GM12878 (cell line): ENCODE results near the gene TRDN. TPM values are rescaled to one million over a fixed set of nuclear protein-coding genes. Genes with fewer than 3 reads are reported as not detected.

ENCODE experiments used
- ATAC-seq: fragments of 200-7000 bp; cut with Tn5 transposase; 3 replicates; pipeline ENCODE4 v1.9.1; 2020; ENCODE audit warnings: mild to moderate bottlenecking, moderate library complexity
- BruUV-seq: library from RNA; stranded (reverse); fragments of 400-500 nt; replicated peaks from 2 replicates; lab custom pipeline; 2021; lab: Mats Ljungman, UMichigan
- CTCF ChIA-PET: fragments of 300-600 bp; sonication (Branson Sonifier 250); formaldehyde crosslinking; extraction: SDS; loops from one replicate; lab custom pipeline; 2021; ENCODE audit warnings: inconsistent platforms; lab: Yijun Ruan, JAX
- POLR2A ChIA-PET: fragments of 350-600 bp; formaldehyde crosslinking; extraction: SDS; loops from one replicate; lab custom pipeline; 2021; ENCODE audit warnings: inconsistent platforms; lab: Charles Lee
- RAD21 ChIA-PET: fragments of 300-600 bp; sonication (Branson Sonifier 250); formaldehyde crosslinking; loops from one replicate; lab custom pipeline; 2023; ENCODE audit warnings: antibody characterized with exemption; ENCODE audit not compliant: unreplicated experiment; lab: Charles Lee
- SMC1A ChIA-PET: fragments of 300-600 bp; sonication (Branson Sonifier 250); formaldehyde crosslinking; loops from one replicate; lab custom pipeline; 2023; ENCODE audit not compliant: unreplicated experiment, uncharacterized antibody; lab: Charles Lee
- DNase-seq: peaks from one replicate; pipeline ENCODE4 v3.0.0-alpha.2; 2011; ENCODE audit warnings: low read depth, low spot score
- FAIRE-seq: peaks from 3 replicates; lab custom pipeline; 2011; peaks lifted over from hg19 to GRCh38; lab: Jason Lieb, UNC
- H2AFZ ChIP-seq: 2 replicates; pipeline ENCODE4 v1.6.0; 2011; ENCODE audit warnings: low read depth, low read length, control low read depth; ENCODE audit not compliant: control insufficient read depth
- H3K27ac ChIP-seq: 2 replicates; pipeline ENCODE4 v1.5.1; 2011; ENCODE audit warnings: control low read depth; ENCODE audit not compliant: control insufficient read depth, insufficient read depth
- H3K27me3 ChIP-seq, 2 experiments: replicated peaks in 1 of 2; 2 replicates each; pipeline versions ENCODE4 v1.6.0 to v1.6.1; 2011; ENCODE audit warnings: low read length in 1 of 2; ENCODE audit not compliant: control insufficient read depth in 2 of 2, insufficient read depth in 2 of 2
- H3K36me3 ChIP-seq, 2 experiments: 2 replicates each; pipeline ENCODE4 v1.5.1; 2011; ENCODE audit warnings: low read length in 1 of 2; ENCODE audit not compliant: control insufficient read depth in 2 of 2, insufficient read depth in 2 of 2
- H3K4me1 ChIP-seq: 2 replicates; pipeline ENCODE4 v1.6.1; 2011; ENCODE audit warnings: mild to moderate bottlenecking, low read length, moderate library complexity, mixed read lengths; ENCODE audit not compliant: control insufficient read depth, insufficient read depth
- H3K4me2 ChIP-seq: 2 replicates; pipeline ENCODE4 v1.6.0; 2011; ENCODE audit warnings: control low read depth; ENCODE audit not compliant: control insufficient read depth, insufficient read depth
- H3K4me3 ChIP-seq: fragments of 200-600 bp; sonication (generic); 2 replicates; pipeline ENCODE4 v1.5.1; 2016
- H3K79me2 ChIP-seq: 2 replicates; pipeline ENCODE4 v1.6.0; 2011; ENCODE audit warnings: low read length; ENCODE audit not compliant: control insufficient read depth, insufficient read depth
- H3K9ac ChIP-seq: 2 replicates; pipeline ENCODE4 v1.8.0; 2011; ENCODE audit warnings: low read length, control low read depth, mixed read lengths; ENCODE audit not compliant: control insufficient read depth, insufficient read depth
- H3K9me3 ChIP-seq: replicated peaks from 3 replicates; pipeline ENCODE4 v1.5.1; 2011; ENCODE audit warnings: mild to moderate bottlenecking, low read length; ENCODE audit not compliant: control insufficient read depth, insufficient read depth
- H4K20me1 ChIP-seq: 2 replicates; pipeline ENCODE4 v1.6.0; 2011; ENCODE audit not compliant: control insufficient read depth, insufficient read depth
- ATF3 ChIP-seq: IDR thresholded peaks from 2 replicates; pipeline ENCODE4 v1.6.1; 2011; ENCODE audit warnings: low read depth, mild to moderate bottlenecking, low read length, moderate library complexity, borderline replicate concordance; ENCODE audit errors: extremely low read depth
- CHD4 ChIP-seq: fragments of 200-600 bp; sonication (generic); IDR thresholded peaks from 2 replicates; pipeline ENCODE4 v1.6.1; 2016; ENCODE audit warnings: mild to moderate bottlenecking
- E2F4 ChIP-seq: IDR thresholded peaks from 2 replicates; pipeline ENCODE4 v1.6.1; 2012; ENCODE audit warnings: low read depth, low read length, improper control_type of control experiment
- FOXK2 ChIP-seq: fragments of 450-650 bp; IDR thresholded peaks from 2 replicates; pipeline ENCODE4 v1.6.1; 2017; ENCODE audit warnings: mild to moderate bottlenecking, moderate library complexity
- JUNB ChIP-seq: IDR thresholded peaks from 2 replicates; pipeline ENCODE4 v1.6.1; 2016; ENCODE audit warnings: antibody characterized with exemption, mild to moderate bottlenecking
- POLR2A ChIP-seq: IDR thresholded peaks from 2 replicates; pipeline ENCODE4 v1.6.1; 2011; ENCODE audit warnings: low read depth, mild to moderate bottlenecking, low read length
- RB1 ChIP-seq: fragments of 450-650 bp; formaldehyde crosslinking; IDR thresholded peaks from 2 replicates; pipeline ENCODE4 v1.6.1; 2017; ENCODE audit warnings: mild to moderate bottlenecking, borderline replicate concordance
- SUPT20H ChIP-seq: IDR thresholded peaks from 2 replicates; pipeline ENCODE4 v1.6.1; 2011; ENCODE audit warnings: low read depth, mild to moderate bottlenecking, low read length, moderate library complexity, borderline replicate concordance; ENCODE audit not compliant: control insufficient read depth
- TBL1XR1 ChIP-seq: IDR thresholded peaks from 2 replicates; pipeline ENCODE4 v1.6.1; 2012; ENCODE audit warnings: low read depth, low read length, improper control_type of control experiment
- USF2 ChIP-seq: IDR thresholded peaks from 2 replicates; pipeline ENCODE4 v1.6.1; 2011; ENCODE audit warnings: low read depth, low read length, improper control_type of control experiment, borderline replicate concordance
- ZBTB40 ChIP-seq: fragments of 450-650 bp; IDR thresholded peaks from 2 replicates; pipeline ENCODE4 v1.6.1; 2016; ENCODE audit warnings: mild to moderate bottlenecking, moderate library complexity, borderline replicate concordance
- ZNF687 ChIP-seq: fragments of 450-650 bp; IDR thresholded peaks from 2 replicates; pipeline ENCODE4 v1.6.1; 2017; ENCODE audit warnings: mild to moderate bottlenecking, moderate library complexity
- ZZZ3 ChIP-seq: IDR thresholded peaks from 2 replicates; pipeline ENCODE4 v1.6.1; 2011; ENCODE audit warnings: low read depth; ENCODE audit not compliant: control insufficient read depth, insufficient read length
- WGBS: methylation state at CpG from one replicate; pipeline ENCODE4 v1.1.6; 2016; ENCODE audit warnings: low lambda C conversion rate; ENCODE audit not compliant: insufficient replicate concordance, insufficient coverage; ENCODE audit errors: missing lambda C conversion rate; 5-methylcytosine and 5-hydroxymethylcytosine counted together
- in situ Hi-C: fragments of 300-500 bp; cut with MboI; formaldehyde crosslinking; loops from 9 replicates; pipeline ENCODE4 v1.14.3; 2018; ENCODE audit warnings: mixed read lengths
- intact Hi-C: fragments of 100-400 bp; cut with micrococcal nuclease; formaldehyde crosslinking; loops from one replicate; pipeline ENCODE4 v1.14.2; 2022; ENCODE audit not compliant: unreplicated experiment
- polyA plus RNA-seq, 11 experiments: library from polyadenylated mRNA; depleted of rRNA in 4 of 11; unstranded in 6 of 11; stranded (reverse) in 5 of 11; fragments of >200 nt; fragmentation: Nextera tagmentation in 4 of 11; fragmentation: Illumina TruSeq in 1 of 11; extraction: Ambion mirVana in 4 of 11; extraction: Trizol in 1 of 11; gene quantifications; 1 replicate in 1 of 11; 2 replicates in 10 of 11; pipeline versions ENCODE4 v1.2.1 to v1.2.3, GENCODE V29; 2011 to 2016; ENCODE audit warnings: inconsistent platforms in 2 of 11, missing spikeins in 2 of 11, low read depth in 1 of 11
- total RNA-seq, 4 experiments: library from RNA; depleted of rRNA in 3 of 4; stranded (reverse); fragments of >200 nt in 3 of 4; fragmentation: Illumina TruSeq in 1 of 4; extraction: Trizol in 1 of 4; gene quantifications; 2 replicates each; pipeline versions ENCODE4 v1.2.1 to v1.2.3, GENCODE V29; 2013 to 2021

The TRDN gene
- total and polyA plus RNA-seq, 10 of the 15 experiments (the other 5 are each of a cell fraction or from before 2014, with no cell fraction given) = not detected

GRCh38 chr6:123363912-123364311, 272.8 kb downstream of the TRDN start (continued):
- TF ChIP-seq JUNB (no peak), ZBTB40 (no peak)

GRCh38 chr6:123360359-123360758, 276.4 kb downstream of the TRDN start:
- DNase-seq = no peak
- ATAC-seq = no peak
- no peak overlapping the region for H3K4me3 ChIP-seq
- no peaks in the 10 kb centered on the region for H3K27me3 ChIP-seq
- FAIRE-seq = peak; percentile 31
- ChIA-PET RAD21 (no interaction called here), CTCF (interaction anchor here (0.7 to 1.0 kb wide), 3 partner anchors 9 to 1436 kb away, joined by 3 read pairs; no protein-coding TSS in a partner anchor), SMC1A (no interaction called here), POLR2A (no interaction called here)
- in situ Hi-C loops (no loop called here), intact Hi-C loops (no loop called here)
- 0% methylated on average over 2 of the region's 2 CpGs for WGBS
- H3K9me3 ChIP-seq = no peaks in the 10 kb centered on the region
- no peak overlapping the region for H3K27ac ChIP-seq
- no peak overlapping the region for H3K4me2 ChIP-seq
- no TSS peak for BruUV-seq
- H3K4me1 ChIP-seq = no peaks in the 10 kb centered on the region
- no peaks in the 10 kb centered on the region for H3K79me2 ChIP-seq
- H2AFZ ChIP-seq = no peak overlapping the region
- no peak overlapping the region for H3K9ac ChIP-seq
- H4K20me1 ChIP-seq = no peaks in the 10 kb centered on the region
- no peaks in the 10 kb centered on the region for H3K36me3 ChIP-seq
- no peak for TF ChIP-seq ATF3
- no peak for TF ChIP-seq RB1
- no peak for TF ChIP-seq SUPT20H
- no peak for TF ChIP-seq TBL1XR1
- TF ChIP-seq USF2 = no peak
- TF ChIP-seq ZNF687 = no peak
- no peak for TF ChIP-seq CHD4
- no peak for TF ChIP-seq POLR2A
- TF ChIP-seq FOXK2 = no peak
- TF ChIP-seq E2F4 = no peak
- no peak for TF ChIP-seq ZZZ3
